ENCODE results near the gene CD44. TPM values are rescaled to one million over a fixed set of nuclear protein-coding genes. Genes with fewer than 3 reads are reported as not detected.
A peak's percentile ranks its signal among the peaks of the same experiment; 100 is the strongest.

CD44 gene
- total RNA-seq, 1 donor from 2014 or later: 155 TPM

DNA sequence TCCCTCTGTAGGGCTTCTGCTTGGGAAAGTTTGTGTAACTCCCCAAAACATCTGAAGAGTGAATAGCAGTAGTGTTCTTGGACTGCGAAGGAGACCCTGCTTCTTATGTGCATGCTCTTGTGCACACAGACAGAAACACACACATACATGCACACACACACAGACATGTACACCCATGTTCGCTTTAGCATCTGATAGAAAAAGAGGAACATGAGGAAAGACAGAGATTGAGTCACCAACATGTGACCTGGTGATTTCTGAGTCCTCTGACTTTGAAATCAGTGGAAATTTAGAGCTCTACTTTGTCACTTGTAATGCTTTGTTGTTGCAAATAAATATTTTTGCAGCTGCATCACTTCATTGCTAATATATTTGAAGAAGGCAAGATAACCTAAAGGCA is 23.8 kb downstream of the CD44 start:
- Mint-ChIP-seq H3K4me1 (ENCODE audit: unreplicated experiment) (peaks cover 65% of the 10 kb centered on the region), H3K27ac (ENCODE audit: unreplicated experiment) (no peak overlapping the region), H3K4me3 (ENCODE audit: unreplicated experiment) (no peak overlapping the region), H3K9me3 (ENCODE audit: unreplicated experiment) (no peaks in the 10 kb centered on the region), H3K27me3 (ENCODE audit: unreplicated experiment) (peaks cover 4% of the 10 kb centered on the region), H3K36me3 (ENCODE audit: low read depth, unreplicated experiment) (no peaks in the 10 kb centered on the region)
- no peak for DNase-seq (ENCODE audit: low spot score)
- no peak for TF ChIP-seq CTCF (IDR thresholded peaks at IDR 0.05; ENCODE audit: unreplicated experiment)

GRCh38 chr11:35163209-35163608 is 24.2 kb downstream of the CD44 start:
- no peaks in the 10 kb centered on the region for H3K36me3 Mint-ChIP-seq (ENCODE audit: low read depth, unreplicated experiment)
- H3K9me3 Mint-ChIP-seq (ENCODE audit: unreplicated experiment): no peaks in the 10 kb centered on the region
- TF ChIP-seq CTCF (IDR thresholded peaks at IDR 0.05; ENCODE audit: unreplicated experiment): no peak
- H3K4me1 Mint-ChIP-seq (ENCODE audit: unreplicated experiment): peaks cover 60% of the 10 kb centered on the region
- H3K4me3 Mint-ChIP-seq (ENCODE audit: unreplicated experiment): peak overlapping the region; percentile 5
- H3K27me3 Mint-ChIP-seq (ENCODE audit: unreplicated experiment): peaks cover 4% of the 10 kb centered on the region
- DNase-seq (ENCODE audit: low spot score): no peak
- no peak overlapping the region for H3K27ac Mint-ChIP-seq (ENCODE audit: unreplicated experiment)

- Mint-ChIP-seq H3K9me3 (ENCODE audit: unreplicated experiment) (no peaks in the 10 kb centered on the region), H3K27ac (ENCODE audit: unreplicated experiment) (no peak overlapping the region), H3K4me3 (ENCODE audit: unreplicated experiment) (no peak overlapping the region), H3K27me3 (ENCODE audit: unreplicated experiment) (peaks cover 4% of the 10 kb centered on the region), H3K4me1 (ENCODE audit: unreplicated experiment) (peaks cover 57% of the 10 kb centered on the region), H3K36me3 (ENCODE audit: low read depth, unreplicated experiment) (peaks cover 4% of the 10 kb centered on the region)
- TF ChIP-seq CTCF (IDR thresholded peaks at IDR 0.05; ENCODE audit: unreplicated experiment): no peak
- no peak for DNase-seq (ENCODE audit: low spot score)
These were observed 24.9 kb downstream of the CD44 start for GRCh38 chr11:35163702-35164496.

DNA sequence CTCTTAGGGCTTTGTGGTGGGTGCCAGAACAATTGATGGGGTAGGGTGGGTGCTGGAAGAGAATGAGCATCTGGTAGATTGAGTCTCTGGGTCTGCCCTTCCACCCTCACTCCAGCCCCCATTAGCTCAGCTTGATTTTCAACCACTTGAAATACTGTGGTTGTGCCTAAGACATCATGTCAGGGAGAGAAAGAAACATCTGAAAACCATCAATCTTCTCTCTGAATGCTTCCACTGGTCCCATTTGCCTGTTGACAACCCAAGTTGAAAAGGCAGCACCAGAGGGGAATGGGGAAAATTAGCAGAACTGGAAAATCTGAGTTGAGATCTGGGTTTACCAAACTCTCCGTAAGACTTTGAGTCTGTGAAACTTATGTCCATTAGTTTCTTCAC is 26.1 kb downstream of the CD44 start:
- DNase-seq (ENCODE audit: low spot score): no peak
- H3K27ac Mint-ChIP-seq (ENCODE audit: unreplicated experiment): peak overlapping the region; percentile 92
- no peaks in the 10 kb centered on the region for H3K9me3 Mint-ChIP-seq (ENCODE audit: unreplicated experiment)
- H3K27me3 Mint-ChIP-seq (ENCODE audit: unreplicated experiment): peaks cover 4% of the 10 kb centered on the region
- H3K36me3 Mint-ChIP-seq (ENCODE audit: low read depth, unreplicated experiment): peaks cover 4% of the 10 kb centered on the region
- no peak overlapping the region for H3K4me3 Mint-ChIP-seq (ENCODE audit: unreplicated experiment)
- peaks cover 49% of the 10 kb centered on the region for H3K4me1 Mint-ChIP-seq (ENCODE audit: unreplicated experiment)
- TF ChIP-seq CTCF (IDR thresholded peaks at IDR 0.05; ENCODE audit: unreplicated experiment): no peak
